Fibroblast of lung (primary cell): ENCODE measurements around the gene EGLN3. TPM values are rescaled to one million over a fixed set of nuclear protein-coding genes. Genes with fewer than 3 reads are reported as not detected.
"Not testable (repeated sequence)": the region's sequence is repeated elsewhere in the genome, so short reads cannot be mapped to it uniquely, and the experiment has no call there.

ENCODE experiments used
- DNase-seq, 2 donors: peaks; one replicate each; pipeline versions ENCODE4 v3.0.0 to v3.0.0-alpha.2; 2010; ENCODE audit warnings: low read depth in 2 of 2
- H2AFZ ChIP-seq: 2 replicates; pipeline ENCODE4 v1.5.1; 2012; ENCODE audit warnings: low read length, control low read depth, inconsistent platforms
- H3K27ac ChIP-seq: 2 replicates; pipeline ENCODE4 v1.5.1; 2011; ENCODE audit warnings: low read length, control low read depth; ENCODE audit not compliant: insufficient read depth
- H3K27me3 ChIP-seq: 2 replicates; pipeline ENCODE4 v1.5.1; 2011; ENCODE audit warnings: mild to moderate bottlenecking, low read length; ENCODE audit not compliant: control insufficient read depth, insufficient read depth
- H3K36me3 ChIP-seq: 2 replicates; pipeline ENCODE4 v1.5.1; 2011; ENCODE audit warnings: low read length; ENCODE audit not compliant: control insufficient read depth, insufficient read depth
- H3K4me1 ChIP-seq: 2 replicates; pipeline ENCODE4 v1.5.1; 2011; ENCODE audit warnings: low read length; ENCODE audit not compliant: control insufficient read depth, insufficient read depth; ENCODE audit errors: extremely low read depth
- H3K4me2 ChIP-seq: 2 replicates; pipeline ENCODE4 v1.5.1; 2011; ENCODE audit warnings: low read length, control low read depth; ENCODE audit not compliant: insufficient read depth; ENCODE audit errors: extremely low read depth
- H3K4me3 ChIP-seq, 4 experiments: fragments of 200-600 bp in 1 of 4; sonication (generic) in 1 of 4; replicated peaks in 1 of 4; 2 replicates each; pipeline ENCODE4 v1.5.1; 2011 to 2016; ENCODE audit warnings: low read length in 4 of 4, low read depth in 3 of 4, mild to moderate bottlenecking in 3 of 4, control low read depth in 2 of 4, inconsistent platforms in 1 of 4, mixed read lengths in 1 of 4; ENCODE audit not compliant: insufficient read depth in 1 of 4; ENCODE audit errors: control extremely low read depth in 1 of 4
- H3K79me2 ChIP-seq: 2 replicates; pipeline ENCODE4 v1.5.1; 2012; ENCODE audit warnings: mild to moderate bottlenecking, low read length, inconsistent platforms; ENCODE audit not compliant: control insufficient read depth, insufficient read depth
- H3K9ac ChIP-seq: 2 replicates; pipeline ENCODE4 v1.5.1; 2011; ENCODE audit warnings: mild to moderate bottlenecking, low read length, control low read depth; ENCODE audit not compliant: insufficient read depth
- H3K9me3 ChIP-seq: 2 replicates; pipeline ENCODE4 v1.5.1; 2012; ENCODE audit warnings: low read depth, low read length; ENCODE audit not compliant: control insufficient read depth, insufficient read depth
- H4K20me1 ChIP-seq: 2 replicates; pipeline ENCODE4 v1.5.1; 2011; ENCODE audit warnings: low read length; ENCODE audit not compliant: control insufficient read depth, insufficient read depth; ENCODE audit errors: extremely low read depth
- CTCF ChIP-seq, 2 donors: IDR thresholded peaks in 1 of 2; conservative IDR thresholded peaks in 1 of 2; 1 replicate in 1 of 2; 2 replicates in 1 of 2; pipeline ENCODE4 v1.5.1; 2011 to 2012; ENCODE audit warnings: low read length in 2 of 2, control low read depth in 1 of 2, inconsistent platforms in 1 of 2, low read depth in 1 of 2, mild to moderate bottlenecking in 1 of 2
- EZH2 ChIP-seq: IDR thresholded peaks from 2 replicates; pipeline ENCODE4 v1.5.1; 2012; ENCODE audit warnings: low read length, control low read depth, mild to moderate bottlenecking; ENCODE audit errors: missing control alignments
- polyA plus RNA-seq, 2 donors: library from polyadenylated mRNA; depleted of rRNA in 1 of 2; stranded (reverse) in 1 of 2; unstranded in 1 of 2; fragments of >200 nt; gene quantifications; 2 replicates each; pipeline ENCODE4 v1.2.1, GENCODE V29; 2011 to 2012; ENCODE audit warnings: missing spikeins in 1 of 2
- total RNA-seq: library from RNA; depleted of rRNA; stranded (reverse); fragments of >200 nt; gene quantifications from 2 replicates; pipeline ENCODE4 v1.2.1, GENCODE V29; 2014

Gene EGLN3
- total and polyA plus RNA-seq, 2 donors (not counting 1 experiment from before 2014, with no cell fraction given), result 0.08 to 0.66 TPM

GRCh38 chr14:33978892-33979612 lies 28.2 kb upstream of the EGLN3 start:
- H3K27me3 ChIP-seq, result no peaks in the 10 kb centered on the region
- H3K9me3 ChIP-seq, result no peaks in the 10 kb centered on the region
- H3K36me3 ChIP-seq, result no peaks in the 10 kb centered on the region
- no peak overlapping the region for H3K27ac ChIP-seq
- no peak for DNase-seq
- TF ChIP-seq CTCF (conservative IDR thresholded peaks at IDR 0.05 in 1 of 2, IDR thresholded peaks at IDR 0.05 in 1 of 2; ENCODE audit: low read depth in 1 of 2, low read length in 2 of 2) (no peak), EZH2 (no peak)
- no peak overlapping the region for H3K4me2 ChIP-seq
- H4K20me1 ChIP-seq, result no peaks in the 10 kb centered on the region
- no peak overlapping the region for H2AFZ ChIP-seq
- no peak overlapping the region for H3K9ac ChIP-seq
- no peaks in the 10 kb centered on the region for H3K4me1 ChIP-seq
- no peaks in the 10 kb centered on the region for H3K79me2 ChIP-seq
- H3K4me3 ChIP-seq, result no peak overlapping the region

- no peak overlapping the region for H3K9ac ChIP-seq
- no peaks in the 10 kb centered on the region for H4K20me1 ChIP-seq
- no peak overlapping the region for H3K4me2 ChIP-seq
- no peak overlapping the region for H3K27ac ChIP-seq
- H2AFZ ChIP-seq, result no peak overlapping the region
- no peaks in the 10 kb centered on the region for H3K79me2 ChIP-seq
- H3K4me3 ChIP-seq, result no peak overlapping the region
- H3K36me3 ChIP-seq, result no peaks in the 10 kb centered on the region
- no peak for DNase-seq
- H3K9me3 ChIP-seq, result no peaks in the 10 kb centered on the region
- H3K4me1 ChIP-seq, result no peaks in the 10 kb centered on the region
- TF ChIP-seq CTCF (conservative IDR thresholded peaks at IDR 0.05 in 1 of 2, IDR thresholded peaks at IDR 0.05 in 1 of 2; ENCODE audit: low read depth in 1 of 2, low read length in 2 of 2) (no peak), EZH2 (no peak)
- H3K27me3 ChIP-seq, result no peaks in the 10 kb centered on the region
Measured at GRCh38 chr14:33972583-33973081, 21.8 kb upstream of the EGLN3 start.

GRCh38 chr14:33969846-33970245 lies 19.0 kb upstream of the EGLN3 start:
- H3K36me3 ChIP-seq, H4K20me1 ChIP-seq, H3K4me3 ChIP-seq, H3K27ac ChIP-seq, H3K79me2 ChIP-seq, H3K4me1 ChIP-seq, H3K4me2 ChIP-seq, H2AFZ ChIP-seq, H3K9ac ChIP-seq, H3K9me3 ChIP-seq, DNase-seq, H3K27me3 ChIP-seq: not testable (repeated sequence)
